DOHH2 (cell line): ENCODE measurements around the gene ASXL2.

ENCODE experiments used
- EZH2phosphoT487 ChIP-seq: fragments of 200-600 bp; sonication (generic); IDR thresholded peaks from 2 replicates; pipeline ENCODE4 v1.6.1; 2017; ENCODE audit warnings: borderline replicate concordance, mild to moderate bottlenecking, antibody characterized with exemption, low read length, moderate library complexity, mixed read lengths
- TF ChIP-seq, protein P1 (sequence below): fragments of 200-600 bp; sonication (generic); IDR thresholded peaks from one replicate; pipeline ENCODE4 v1.5.1; 2014; ENCODE audit warnings: antibody characterized with exemption, mild to moderate bottlenecking, low read depth, low read length; ENCODE audit not compliant: poor library complexity, severe bottlenecking

DNA sequence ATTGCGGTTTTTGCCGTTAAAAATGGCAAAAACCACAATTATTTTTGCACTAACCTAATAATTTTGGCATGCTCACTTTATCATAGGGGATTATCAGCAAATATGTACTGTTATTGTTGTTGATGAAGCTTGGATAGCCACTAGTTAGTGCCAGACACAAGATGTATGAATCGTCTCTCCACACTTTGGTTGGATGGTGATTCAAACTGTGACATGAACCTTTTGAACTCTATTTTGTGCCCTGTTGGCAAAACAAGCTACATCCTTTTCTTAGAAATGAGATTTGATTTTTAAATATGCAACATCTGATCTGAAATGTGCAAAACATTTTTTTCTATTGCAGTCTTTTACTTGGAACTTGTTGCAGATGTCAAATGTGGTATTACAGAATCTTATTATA, 156.1 kb downstream of the ASXL2 start:
- TF ChIP-seq, protein P1, sequence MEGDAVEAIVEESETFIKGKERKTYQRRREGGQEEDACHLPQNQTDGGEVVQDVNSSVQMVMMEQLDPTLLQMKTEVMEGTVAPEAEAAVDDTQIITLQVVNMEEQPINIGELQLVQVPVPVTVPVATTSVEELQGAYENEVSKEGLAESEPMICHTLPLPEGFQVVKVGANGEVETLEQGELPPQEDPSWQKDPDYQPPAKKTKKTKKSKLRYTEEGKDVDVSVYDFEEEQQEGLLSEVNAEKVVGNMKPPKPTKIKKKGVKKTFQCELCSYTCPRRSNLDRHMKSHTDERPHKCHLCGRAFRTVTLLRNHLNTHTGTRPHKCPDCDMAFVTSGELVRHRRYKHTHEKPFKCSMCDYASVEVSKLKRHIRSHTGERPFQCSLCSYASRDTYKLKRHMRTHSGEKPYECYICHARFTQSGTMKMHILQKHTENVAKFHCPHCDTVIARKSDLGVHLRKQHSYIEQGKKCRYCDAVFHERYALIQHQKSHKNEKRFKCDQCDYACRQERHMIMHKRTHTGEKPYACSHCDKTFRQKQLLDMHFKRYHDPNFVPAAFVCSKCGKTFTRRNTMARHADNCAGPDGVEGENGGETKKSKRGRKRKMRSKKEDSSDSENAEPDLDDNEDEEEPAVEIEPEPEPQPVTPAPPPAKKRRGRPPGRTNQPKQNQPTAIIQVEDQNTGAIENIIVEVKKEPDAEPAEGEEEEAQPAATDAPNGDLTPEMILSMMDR, result no peak
- no peak for TF ChIP-seq EZH2phosphoT487
